Stomach (tissue), 9 donors: ENCODE data around the gene DOCK2. TPM values are rescaled to one million over a fixed set of nuclear protein-coding genes. Genes with fewer than 3 reads are reported as not detected.

Experiments
- DNase-seq, 2 donors: peaks; one replicate each; pipeline versions ENCODE4 v3.0.0 to v3.0.0-alpha.2; 2013 to 2019
- H3K27ac ChIP-seq, 5 donors: fragments of 200-600 bp in 4 of 5; sonication (generic) in 4 of 5; one replicate each; pipeline ENCODE4 v1.5.1; 2013 to 2019; ENCODE audit warnings: mild to moderate bottlenecking in 1 of 5, moderate library complexity in 1 of 5
- H3K27me3 ChIP-seq, 3 donors: fragments of 200-600 bp; sonication (generic); one replicate each; pipeline ENCODE4 v1.5.1; 2017 to 2019; ENCODE audit warnings: mixed run types in 1 of 3
- H3K36me3 ChIP-seq, 4 donors: fragments of 200-600 bp; sonication (generic); 1 replicate in 3 of 4; 2 replicates in 1 of 4; pipeline ENCODE4 v1.5.1; 2016 to 2019
- H3K4me1 ChIP-seq, 4 donors: fragments of 200-600 bp; sonication (generic); one replicate each; pipeline ENCODE4 v1.5.1; 2016 to 2019
- H3K4me3 ChIP-seq, 4 donors: fragments of 200-600 bp; sonication (generic) in 3 of 4; one replicate each; pipeline ENCODE4 v1.5.1; 2016 to 2019; ENCODE audit warnings: mild to moderate bottlenecking in 1 of 4
- H3K9me3 ChIP-seq, 4 donors: fragments of 200-600 bp; sonication (generic); one replicate each; pipeline ENCODE4 v1.5.1; 2016 to 2019
- EP300 ChIP-seq: sonication (generic); formaldehyde crosslinking; IDR thresholded peaks from one replicate; pipeline ENCODE4 v1.6.1; 2017; ENCODE audit warnings: antibody characterized with exemption
- POLR2A ChIP-seq, 4 donors: fragments of 450-650 bp; IDR thresholded peaks; one replicate each; pipeline ENCODE4 v1.6.1; 2016; ENCODE audit warnings: antibody characterized with exemption in 4 of 4, control low read depth in 2 of 4, mild to moderate bottlenecking in 1 of 4, moderate library complexity in 1 of 4
- POLR2AphosphoS5 ChIP-seq, 3 donors: sonication (generic); formaldehyde crosslinking; IDR thresholded peaks; one replicate each; pipeline ENCODE4 v1.6.1; 2016; ENCODE audit warnings: antibody characterized with exemption in 3 of 3
- WGBS, 5 donors: extraction: QIAGEN DNeasy Blood & Tissue Kit in 3 of 5; methylation state at CpG; one replicate each; pipeline versions ENCODE4 v1.1.5 to v1.1.7; 2013 to 2018; 5-methylcytosine and 5-hydroxymethylcytosine counted together
- intact Hi-C: fragments of 100-400 bp; cut with DNase I; formaldehyde crosslinking; loops from one replicate; pipeline ENCODE4 v1.15.1; 2023; ENCODE audit warnings: low total_unique reads
- polyA plus RNA-seq, 3 donors: library from polyadenylated mRNA; stranded (reverse); fragments of 200-250 nt; gene quantifications; one replicate each; pipeline ENCODE4 v1.2.3, GENCODE V29; 2013
- total RNA-seq, 5 donors: library from RNA; depleted of rRNA; stranded (reverse); fragments of >200 nt; gene quantifications; one replicate each; pipeline versions ENCODE4 v1.1.0 to v1.2.3, GENCODE V29; 2014 to 2016
- TF ChIP-seq, protein P1 (sequence below), 7 experiments: fragments of 450-650 bp in 4 of 7; fragments of 200-600 bp in 3 of 7; sonication (generic) in 3 of 7; IDR thresholded peaks; one replicate each; pipeline ENCODE4 v1.5.1; 2016 to 2019; ENCODE audit warnings: antibody characterized with exemption in 7 of 7, control low read depth in 2 of 7, mild to moderate bottlenecking in 1 of 7
- donor health status: healthy with polysubstance abuse.
- donor health status: Bipolar disorder and iron deficiency.
- donor health status: healthy.

Gene DOCK2
- total and polyA plus RNA-seq, 8 donors = 2.1 to 50.2 (median 8.5) TPM

GRCh38 chr5:169772256-169772655 is 135.2 kb downstream of the DOCK2 start:
- Histone ChIP-seq H3K27me3 (peaks cover 0 to 5% (median 0%) of the 10 kb centered on the region in 3 donors), H3K36me3 (no peaks in the 10 kb centered on the region), H3K9me3 (no peaks in the 10 kb centered on the region), H3K4me1 (no peaks in the 10 kb centered on the region), H3K27ac (no peak overlapping the region), H3K4me3 (no peak overlapping the region)
- WGBS, 5 donors = 77 to 82% (median 81%) methylated on average over 2 of the region's 2 CpGs
- intact Hi-C loops = no loop called here
- no peak for DNase-seq
- TF ChIP-seq POLR2A (IDR thresholded peaks at IDR 0.05) (no peak), POLR2AphosphoS5 (IDR thresholded peaks at IDR 0.05) (no peak), EP300 (no peak)
- TF ChIP-seq, protein P1, sequence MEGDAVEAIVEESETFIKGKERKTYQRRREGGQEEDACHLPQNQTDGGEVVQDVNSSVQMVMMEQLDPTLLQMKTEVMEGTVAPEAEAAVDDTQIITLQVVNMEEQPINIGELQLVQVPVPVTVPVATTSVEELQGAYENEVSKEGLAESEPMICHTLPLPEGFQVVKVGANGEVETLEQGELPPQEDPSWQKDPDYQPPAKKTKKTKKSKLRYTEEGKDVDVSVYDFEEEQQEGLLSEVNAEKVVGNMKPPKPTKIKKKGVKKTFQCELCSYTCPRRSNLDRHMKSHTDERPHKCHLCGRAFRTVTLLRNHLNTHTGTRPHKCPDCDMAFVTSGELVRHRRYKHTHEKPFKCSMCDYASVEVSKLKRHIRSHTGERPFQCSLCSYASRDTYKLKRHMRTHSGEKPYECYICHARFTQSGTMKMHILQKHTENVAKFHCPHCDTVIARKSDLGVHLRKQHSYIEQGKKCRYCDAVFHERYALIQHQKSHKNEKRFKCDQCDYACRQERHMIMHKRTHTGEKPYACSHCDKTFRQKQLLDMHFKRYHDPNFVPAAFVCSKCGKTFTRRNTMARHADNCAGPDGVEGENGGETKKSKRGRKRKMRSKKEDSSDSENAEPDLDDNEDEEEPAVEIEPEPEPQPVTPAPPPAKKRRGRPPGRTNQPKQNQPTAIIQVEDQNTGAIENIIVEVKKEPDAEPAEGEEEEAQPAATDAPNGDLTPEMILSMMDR (IDR thresholded peaks at IDR 0.05) = no peak

- intact Hi-C loops = no loop called here
- H3K4me3 ChIP-seq = no peak overlapping the region
- TF ChIP-seq POLR2A (IDR thresholded peaks at IDR 0.05) (no peak), POLR2AphosphoS5 (IDR thresholded peaks at IDR 0.05) (no peak), EP300 (no peak)
- TF ChIP-seq, protein P1 (IDR thresholded peaks at IDR 0.05) = no peak
- H3K27ac ChIP-seq = no peak overlapping the region
- no peaks in the 10 kb centered on the region for H3K4me1 ChIP-seq
- DNase-seq = no peak
- no peaks in the 10 kb centered on the region for H3K36me3 ChIP-seq
- 53 to 69% (median 66%) methylated on average over 6 of the region's 6 CpGs for WGBS, 5 donors
- H3K9me3 ChIP-seq = no peaks in the 10 kb centered on the region
- H3K27me3 ChIP-seq = peaks cover 0 to 5% (median 0%) of the 10 kb centered on the region in 3 donors
These were observed 135.6 kb downstream of the DOCK2 start for GRCh38 chr5:169772688-169773087.

GRCh38 chr5:169777159-169777558 is 140.1 kb downstream of the DOCK2 start:
- no peak for TF ChIP-seq POLR2A (IDR thresholded peaks at IDR 0.05)
- TF ChIP-seq, protein P1 (IDR thresholded peaks at IDR 0.05) = no peak
- TF ChIP-seq POLR2AphosphoS5 (IDR thresholded peaks at IDR 0.05) = no peak
- no peak for TF ChIP-seq EP300
- no peaks in the 10 kb centered on the region for H3K36me3 ChIP-seq
- no peaks in the 10 kb centered on the region for H3K9me3 ChIP-seq
- no peak overlapping the region for H3K27ac ChIP-seq
- H3K4me3 ChIP-seq = no peak overlapping the region
- H3K4me1 ChIP-seq = no peaks in the 10 kb centered on the region
- peaks cover 0 to 4% (median 0%) of the 10 kb centered on the region in 3 donors for H3K27me3 ChIP-seq
- no peak for DNase-seq
- intact Hi-C loops = no loop called here
- WGBS, 5 donors = 31 to 55% (median 47%) methylated on average over 5 to 6 of the region's 6 CpGs

- TF ChIP-seq POLR2AphosphoS5 (IDR thresholded peaks at IDR 0.05) = no peak
- TF ChIP-seq EP300 = no peak
- no peak for TF ChIP-seq POLR2A (IDR thresholded peaks at IDR 0.05)
- TF ChIP-seq, protein P1 (IDR thresholded peaks at IDR 0.05) = no peak
- intact Hi-C loops = no loop called here
- Histone ChIP-seq H3K4me1 (no peaks in the 10 kb centered on the region), H3K4me3 (no peak overlapping the region), H3K27ac (no peak overlapping the region), H3K9me3 (no peaks in the 10 kb centered on the region), H3K27me3 (peaks cover 0 to 4% (median 0%) of the 10 kb centered on the region in 3 donors), H3K36me3 (no peaks in the 10 kb centered on the region)
- 50 to 69% (median 65%) methylated on average over 6 to 7 of the region's 7 CpGs for WGBS, 5 donors
- no peak for DNase-seq
These were observed 141.8 kb downstream of the DOCK2 start for GRCh38 chr5:169778622-169779596.
